Right lung (tissue), 10 donors: ENCODE results near the gene CARF. TPM values are rescaled to one million over a fixed set of nuclear protein-coding genes. Genes with fewer than 3 reads are reported as not detected.
"Not testable (repeated sequence)": the region's sequence is repeated elsewhere in the genome, so short reads cannot be mapped to it uniquely, and the experiment has no call there.

ENCODE experiments used
- DNase-seq, 2 donors: peaks; one replicate each; pipeline ENCODE4 v3.0.0-alpha.2; 2013
- long read RNA-seq, 8 donors: transcript quantifications; one replicate each; lab custom pipeline, GENCODE V29; 2026
- polyA plus RNA-seq, 5 donors: library from polyadenylated mRNA; unstranded; fragments of 120-200 nt; gene quantifications; one replicate each; pipeline versions ENCODE4 v1.2.1 to v1.2.3, GENCODE V29; 2013; ENCODE audit warnings: inconsistent platforms in 1 of 5, low replicate concordance in 1 of 5; ENCODE audit not compliant: insufficient read length in 5 of 5, insufficient read depth in 1 of 5

The CARF gene
- polyA plus RNA-seq: 10 to 100 TPM; 10.3 to 21.3 (median 18.2) TPM
- long read RNA-seq, donor 1, partial matches to known transcripts: 36 of 54 reads
- long read RNA-seq, donor 1, other reads (novel, unspliced or antisense): 17 of 54 reads
- long read RNA-seq, donor 2: 0 reads
- long read RNA-seq, donor 3: 0 reads
- long read RNA-seq, donor 4: 0 reads
- long read RNA-seq, donor 5, partial matches to known transcripts: 0 of 1 reads
- long read RNA-seq, donor 5, other reads (novel, unspliced or antisense): 0 of 1 reads
- long read RNA-seq, donor 6: 0 reads
- long read RNA-seq, donor 7, partial matches to known transcripts: 16 of 16 reads
- long read RNA-seq, donor 7, other reads (novel, unspliced or antisense): 0 of 16 reads
- long read RNA-seq, donor 8: 0 reads

- peak; percentile 95 to 96 for DNase-seq
Observed at GRCh38 chr2:202911512-202912341, at the start of gene CARF, which contains the start of gene WDR12. Gene CARF (plus strand): TSS chr2:202912275. CDS start chr2:202941903, 29,628 bp downstream. Gene WDR12 (minus strand): TSS chr2:202911673. CDS start chr2:202911476, 197 bp downstream.

GRCh38 chr2:202870431-202871299 is 41.4 kb upstream of the CARF start:
- DNase-seq: peak; percentile 74 to 76

GRCh38 chr2:202871300-202872141 is 40.6 kb upstream of the CARF start, which contains the start of gene ICA1L:
Gene ICA1L (minus strand): TSS chr2:202871766. CDS start chr2:202829009, 42,757 bp downstream.
- peak; percentile 85 to 87 for DNase-seq

GRCh38 chr2:202877699-202878098 is 34.4 kb upstream of the CARF start:
- no peak for DNase-seq

- DNase-seq: no peak
Observed at GRCh38 chr2:202881570-202881969, 30.5 kb upstream of the CARF start.

DNA sequence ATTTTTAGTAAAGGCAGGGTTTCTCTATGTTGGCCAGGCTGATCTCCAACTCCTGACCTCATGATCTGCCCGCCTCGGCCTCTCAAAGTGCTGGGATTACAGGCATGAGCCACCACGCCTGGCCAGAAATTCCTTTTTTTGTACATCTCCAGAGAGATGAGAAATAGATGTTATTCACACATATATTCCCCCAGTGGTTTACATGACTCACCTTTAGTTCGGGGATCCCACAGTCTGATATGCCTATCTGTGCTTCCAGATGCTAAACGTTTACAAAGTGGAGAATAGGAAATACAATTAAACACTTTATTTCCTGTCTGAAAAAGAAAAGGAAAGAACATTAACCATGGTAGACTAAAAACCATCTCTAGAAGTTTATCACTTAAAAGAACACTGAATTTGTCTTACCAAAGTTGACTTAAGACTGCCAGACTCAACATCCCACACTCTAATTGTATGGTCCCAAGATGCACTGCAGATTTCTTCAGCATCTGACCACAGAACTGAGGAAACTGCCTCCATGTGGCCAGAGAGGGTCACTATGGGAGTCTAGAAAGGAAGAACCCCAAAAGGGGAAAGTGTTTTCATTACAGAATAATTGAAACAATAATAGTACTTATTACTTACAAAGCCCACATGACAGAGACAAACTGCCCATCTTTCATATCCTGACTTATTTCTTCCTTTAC is 27.9 kb upstream of the CARF start:
- DNase-seq: no peak

GRCh38 chr2:202885190-202885589 is 26.9 kb upstream of the CARF start:
- no peak for DNase-seq

DNA sequence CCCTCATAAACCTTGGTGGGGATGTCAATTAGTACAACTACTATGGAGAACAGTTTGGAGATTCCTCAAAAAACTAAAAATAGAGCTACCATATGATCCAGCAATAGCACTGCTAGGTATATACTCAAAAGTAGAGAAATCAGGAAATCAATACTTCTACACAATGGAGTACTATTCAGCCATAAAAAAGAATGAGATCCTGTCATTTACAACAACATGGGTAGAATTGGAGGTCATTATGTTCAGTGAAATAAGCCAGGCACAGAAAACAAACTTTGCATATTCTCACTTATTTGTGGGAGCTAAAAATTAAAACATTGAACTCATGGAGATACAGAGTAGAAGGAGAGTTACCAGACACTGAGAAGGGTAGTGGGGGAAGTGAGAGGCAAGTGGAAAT is 6.6 kb upstream of the CARF start:
- DNase-seq: not testable (repeated sequence)

- DNase-seq: no peak
Observed at GRCh38 chr2:202908186-202908585, 3.9 kb upstream of the CARF start.

GRCh38 chr2:202909394-202910192 is 2.5 kb upstream of the CARF start:
- no peak for DNase-seq

DNA sequence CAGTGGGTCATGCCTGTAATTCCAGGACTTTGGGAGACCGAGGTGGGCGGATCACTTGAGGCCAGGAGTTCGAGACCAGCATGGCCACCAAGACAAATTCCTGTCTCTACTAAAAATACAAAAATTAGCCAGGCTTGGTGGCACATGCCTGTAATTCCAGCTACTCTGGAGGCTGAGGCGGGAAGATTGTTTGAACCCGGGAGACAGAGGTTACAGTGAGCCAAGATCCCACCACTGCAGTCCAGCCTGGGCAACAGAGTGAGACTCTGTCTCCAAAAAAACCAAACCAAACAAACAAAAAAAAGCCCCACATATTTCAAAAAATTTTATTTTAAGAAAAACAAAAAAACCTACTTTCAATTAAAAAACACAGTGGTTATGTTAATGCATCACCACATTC is 1.8 kb upstream of the CARF start:
- DNase-seq: not testable (repeated sequence)

DNA sequence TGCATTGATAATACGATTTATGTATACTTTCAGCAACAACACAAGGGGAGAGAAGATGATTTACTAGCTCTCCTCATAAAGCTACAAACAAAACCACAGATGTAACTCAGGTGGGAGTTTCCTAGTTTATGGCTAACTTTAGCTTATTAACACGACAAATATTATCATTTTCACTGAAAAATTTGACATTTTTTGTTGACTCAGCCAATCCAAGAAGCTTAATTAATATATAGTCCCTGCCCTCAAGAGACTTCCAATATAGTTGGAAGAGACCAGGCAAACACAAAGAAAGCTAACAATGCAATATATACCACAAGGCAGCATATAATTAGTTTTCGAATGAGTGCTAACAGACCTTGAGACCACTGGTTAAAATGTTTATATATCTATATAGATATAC is 1.4 kb upstream of the CARF start:
- DNase-seq: no peak

- no peak for DNase-seq
Observed at GRCh38 chr2:202911203-202911511, 918 bp upstream of the CARF start.

GRCh38 chr2:202912342-202913201 is 497 bp downstream of the CARF start:
- peak in 1 of 2 donors; percentile 12 for DNase-seq

GRCh38 chr2:202918860-202919259 is 6.8 kb downstream of the CARF start:
- DNase-seq: no peak

DNA sequence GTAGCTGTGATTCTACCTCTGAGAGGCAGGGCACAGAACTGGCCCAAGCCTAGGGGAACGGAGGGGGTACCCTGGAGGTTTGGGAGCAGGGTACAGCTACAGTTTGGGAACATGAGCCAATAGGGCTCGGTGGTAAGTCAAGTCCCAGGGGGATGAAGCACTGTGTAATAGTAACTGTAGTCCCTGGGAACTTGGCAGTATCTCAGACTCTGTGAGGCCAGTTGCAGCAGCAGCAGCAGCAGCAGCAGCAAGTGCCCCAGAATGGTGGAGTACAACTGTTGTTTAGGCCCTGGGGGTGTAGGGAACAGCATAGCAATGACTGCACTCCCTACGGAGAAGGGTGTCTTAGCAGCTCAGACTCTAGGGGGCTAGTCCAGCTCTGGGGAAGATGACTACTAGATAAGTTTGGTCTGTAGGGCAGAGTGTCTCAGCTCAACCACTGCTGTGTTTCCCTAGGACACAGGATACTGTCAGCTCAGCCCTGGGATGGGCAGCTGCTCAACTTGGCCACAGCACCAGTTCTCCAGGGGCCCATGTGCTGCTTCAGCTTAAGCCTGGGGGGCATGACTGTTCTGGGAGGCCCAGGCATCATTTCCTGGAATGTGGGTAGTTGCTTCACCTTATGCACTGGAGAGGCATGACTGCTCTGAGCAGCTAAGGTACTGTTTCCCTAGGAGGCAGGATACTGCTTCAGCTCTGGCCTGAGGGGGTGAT is 20.5 kb downstream of the CARF start:
- DNase-seq: no peak

DNA sequence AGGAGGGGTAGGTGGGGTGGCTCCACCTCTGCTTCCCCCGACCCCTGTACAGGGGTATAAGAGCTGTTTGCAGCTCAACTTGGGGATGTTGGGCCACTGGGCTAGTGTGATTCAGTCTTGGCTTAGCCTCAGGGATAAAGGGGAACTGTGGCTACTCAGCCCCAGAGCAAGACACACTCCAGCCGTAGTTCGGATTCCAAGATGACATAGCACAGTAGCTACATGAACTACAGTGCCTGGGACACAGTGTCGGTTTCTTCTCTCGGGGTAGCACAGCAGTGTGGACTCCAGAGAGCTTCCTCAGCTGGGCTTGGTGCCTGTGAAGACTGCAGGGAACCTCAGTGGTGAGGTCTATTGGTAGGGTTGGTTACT is 21.1 kb downstream of the CARF start:
- DNase-seq: no peak

DNA sequence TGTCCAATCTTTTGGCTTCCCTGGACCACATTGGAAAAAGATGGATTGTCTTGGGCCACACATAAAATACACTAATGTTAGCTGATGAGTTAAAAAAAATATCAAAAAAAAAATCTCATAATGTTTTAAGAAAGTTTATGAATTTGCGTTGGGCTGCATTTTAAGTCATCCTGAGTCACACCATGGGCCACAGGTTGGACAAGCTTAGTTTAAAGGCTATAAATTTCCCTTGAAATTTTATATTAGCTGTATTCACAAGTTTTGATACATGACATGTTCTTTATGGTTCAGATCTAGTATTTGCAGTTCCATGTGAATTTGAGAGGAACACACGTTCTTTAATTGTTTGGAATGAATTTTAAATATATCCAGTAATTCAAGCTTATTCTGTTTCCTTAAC is 21.9 kb downstream of the CARF start:
- no peak for DNase-seq
